ENCODE data around the gene TEX261.

The TEX261 gene

DNA sequence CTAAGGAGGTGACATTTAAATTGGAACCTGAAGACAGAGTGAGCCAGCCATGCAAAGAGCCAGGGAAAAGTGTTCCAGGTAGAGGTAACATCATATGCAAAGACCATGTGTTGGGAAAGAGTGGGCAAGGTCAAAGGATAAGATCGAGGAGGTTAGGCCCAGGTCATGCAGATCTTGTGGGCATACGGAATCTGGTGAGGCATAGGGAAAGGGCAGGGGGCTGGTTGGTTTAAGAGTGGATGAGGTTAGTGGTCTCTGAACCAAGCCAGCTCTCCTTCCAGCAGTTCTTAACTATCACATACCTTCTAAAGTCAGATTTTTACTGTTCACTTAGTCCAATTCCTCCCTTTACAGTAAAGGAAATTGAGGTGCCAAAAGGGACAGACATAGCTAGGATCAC, 13.3 kb downstream of the TEX261 start:
- DNase-seq, result no peak

DNA sequence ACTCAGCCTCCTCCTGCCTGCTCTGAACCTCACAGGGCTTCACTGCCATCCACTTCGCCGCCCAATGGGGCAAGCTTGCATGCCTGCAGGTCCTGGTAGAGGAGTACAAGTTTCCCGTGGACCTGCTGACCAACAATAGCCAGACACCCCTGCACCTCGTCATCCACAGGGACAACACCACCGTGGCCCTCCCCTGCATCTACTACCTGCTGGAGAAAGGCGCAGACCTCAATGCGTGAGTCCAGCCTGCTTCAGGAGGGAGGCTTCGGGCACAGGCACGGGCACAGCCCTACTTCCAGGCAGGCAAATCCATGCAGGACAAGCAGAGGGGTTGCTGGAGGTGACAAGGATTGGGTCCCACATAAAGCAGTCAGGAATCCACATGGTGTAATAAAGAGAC, 15.0 kb downstream of the TEX261 start:
- DNase-seq, result no peak

DNA sequence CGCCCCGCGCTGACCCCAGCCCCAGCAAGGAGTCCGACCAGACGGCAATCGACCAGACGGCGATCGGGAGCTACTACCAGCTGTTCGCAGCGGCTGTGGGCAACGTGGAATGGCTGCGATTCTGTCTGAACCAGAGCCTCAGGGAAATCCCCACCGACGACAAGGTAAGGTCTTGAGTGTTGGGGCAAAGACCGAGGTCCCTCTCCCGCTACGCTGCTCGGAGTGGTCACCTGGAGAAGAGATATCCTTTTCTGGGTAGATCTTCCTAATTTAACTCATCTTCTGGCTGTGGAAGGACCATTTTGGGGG, 15.5 kb downstream of the TEX261 start:
- DNase-seq, result no peak

DNA sequence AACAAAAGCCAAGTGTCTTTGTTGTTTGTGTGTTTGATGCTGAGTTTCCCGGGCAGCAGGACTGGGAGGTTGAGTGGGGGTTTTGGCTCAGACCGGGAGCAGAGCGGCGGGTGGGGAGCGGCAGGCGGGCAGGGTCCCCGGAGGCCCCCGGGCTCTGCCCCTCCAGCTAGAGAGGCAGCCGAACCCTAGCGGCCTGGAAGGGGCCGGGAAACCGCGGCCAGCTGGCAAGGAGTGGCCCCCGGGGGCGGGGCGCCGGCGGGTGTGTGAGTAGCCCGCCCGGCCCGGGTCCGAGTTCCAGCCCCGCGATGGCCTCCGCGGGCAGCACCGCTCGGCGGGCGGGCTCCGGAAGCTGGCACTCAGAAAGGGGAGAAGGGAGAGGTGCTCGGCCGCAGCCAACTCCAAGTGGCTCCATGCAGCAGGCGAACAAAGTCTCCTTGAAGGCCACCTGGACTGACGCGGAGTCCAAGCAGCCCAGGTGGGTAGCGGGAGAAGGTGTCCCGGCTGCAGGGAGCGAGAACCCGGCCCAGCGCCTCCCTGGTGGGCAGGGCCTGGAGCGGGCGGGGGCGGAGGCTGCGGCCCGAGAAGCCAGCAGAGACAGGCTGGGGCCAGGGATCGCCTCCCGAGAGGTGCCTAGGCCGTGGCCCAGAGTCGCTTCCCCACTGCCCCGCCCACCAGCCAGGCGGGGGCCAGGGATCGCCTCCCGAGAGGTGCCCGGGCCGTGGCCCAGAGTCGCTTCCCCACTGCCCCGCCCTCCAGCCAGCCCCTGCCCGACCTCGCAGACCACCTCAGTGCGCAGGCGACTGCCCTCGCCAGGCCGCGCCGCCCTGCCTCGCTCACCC, 16.1 kb downstream of the TEX261 start, which contains the start of gene ANKRD53:
Gene ANKRD53, plus strand, starts transcription at position 290 of the 839 bp plus-strand sequence. Its CDS starts 16 bp downstream, at position 306.
- peak; percentile 78 for DNase-seq

DNA sequence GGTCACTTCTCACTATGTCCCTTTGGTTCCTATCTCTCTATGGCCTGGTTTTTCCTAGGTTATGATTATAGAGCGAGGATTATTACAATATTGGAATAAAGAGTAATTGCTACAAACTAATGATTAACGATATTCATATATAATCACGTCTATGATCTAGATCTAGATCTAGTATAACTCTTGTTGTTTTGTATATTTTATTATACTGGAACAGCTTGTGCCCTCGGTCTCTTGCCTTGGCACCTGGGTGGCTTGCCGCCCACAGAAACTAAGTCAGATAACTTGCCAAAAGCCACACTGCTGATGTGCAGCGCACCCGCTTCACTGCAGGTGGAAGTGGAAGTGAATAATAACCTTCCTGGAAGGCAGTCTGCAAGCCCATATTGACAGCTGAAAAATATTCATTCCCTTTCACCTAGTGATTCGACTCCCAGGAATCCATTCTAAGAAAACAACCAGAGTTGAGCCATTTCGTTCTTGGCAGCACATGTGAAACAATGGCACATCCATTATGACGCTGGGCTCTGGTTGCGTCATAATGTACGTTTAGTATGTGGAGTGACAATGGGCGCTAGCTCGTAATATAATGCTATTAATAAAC, 17.0 kb downstream of the TEX261 start:
- DNase-seq, result no peak

DNA sequence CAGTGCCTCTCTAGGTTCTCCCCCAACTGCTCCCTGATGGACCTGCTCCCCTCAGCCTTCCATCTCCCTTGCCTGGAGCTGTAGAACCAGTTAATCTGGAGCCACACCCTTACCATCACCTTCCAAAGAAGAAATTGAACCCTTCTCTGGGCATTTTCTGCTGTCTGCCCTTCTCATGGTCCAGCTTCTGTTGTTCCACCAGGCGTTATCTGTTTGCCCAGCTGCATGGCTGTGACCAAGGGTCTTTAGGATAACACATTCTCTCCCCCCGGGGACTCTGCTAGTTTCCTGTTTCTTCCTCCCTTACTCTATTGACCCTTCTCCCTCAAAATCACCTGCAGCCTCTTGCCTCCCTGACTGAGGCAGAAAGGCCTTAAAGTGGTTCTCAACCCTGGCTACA, 19.4 kb downstream of the TEX261 start:
- DNase-seq, result no peak

DNA sequence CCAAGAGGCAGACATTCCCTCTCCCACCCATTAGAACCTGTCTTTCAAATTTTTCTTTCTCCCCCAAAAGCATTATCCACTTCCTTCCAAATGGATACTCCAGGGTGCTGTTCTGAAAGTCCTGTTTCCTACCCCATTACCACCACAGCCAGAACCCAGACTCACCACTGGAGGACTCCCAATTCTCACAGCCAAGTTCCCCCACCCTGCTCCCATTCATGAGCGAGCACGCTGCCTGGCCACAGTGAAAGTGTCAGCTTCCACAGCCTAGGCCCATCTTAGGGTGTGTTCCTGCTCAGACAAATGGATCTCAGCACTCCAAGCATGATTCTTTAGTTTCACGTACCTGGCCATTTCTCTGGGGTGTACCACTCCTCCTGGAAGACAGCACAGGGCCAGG, 20.1 kb downstream of the TEX261 start:
- no peak for DNase-seq

DNA sequence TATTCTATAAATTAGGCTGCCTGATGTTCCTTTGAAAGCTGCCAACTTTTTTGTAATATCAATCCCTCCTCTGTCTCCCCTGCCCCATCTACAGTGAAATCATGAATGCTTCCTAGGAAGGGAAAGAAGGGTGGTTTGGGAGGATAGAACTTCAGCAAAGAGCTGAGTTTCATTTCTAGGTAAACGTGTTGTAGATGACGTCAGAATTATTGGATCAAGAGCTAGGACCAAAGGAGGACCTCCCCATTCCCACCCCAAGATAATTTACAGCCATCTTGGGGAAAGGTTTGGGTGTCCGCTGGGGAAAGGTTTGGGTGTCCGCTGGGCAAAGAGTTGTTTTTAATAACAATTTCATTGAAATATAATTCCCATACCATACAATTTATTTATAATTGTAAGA, 27.5 kb downstream of the TEX261 start:
- DNase-seq, result no peak

DNA sequence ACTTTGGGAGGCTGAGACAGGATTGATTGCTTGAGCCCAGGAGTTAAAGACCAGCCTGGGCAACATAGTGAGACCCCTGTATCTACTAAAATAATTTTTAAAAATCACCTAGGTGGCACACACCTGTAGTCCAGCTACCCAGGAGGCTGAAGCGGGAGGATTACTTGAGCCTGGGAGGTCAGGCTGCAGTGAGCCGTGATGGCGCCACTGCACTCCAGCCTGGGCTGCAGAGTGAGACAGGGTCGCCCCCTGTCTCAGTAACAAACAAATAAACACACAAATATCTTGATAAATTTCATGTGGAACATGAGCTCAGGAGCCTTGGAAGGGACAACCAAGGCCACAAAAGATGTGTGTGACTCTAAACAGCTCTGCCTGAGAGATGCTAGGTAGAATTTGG, 28.0 kb downstream of the TEX261 start:
- DNase-seq, result no peak

DNA sequence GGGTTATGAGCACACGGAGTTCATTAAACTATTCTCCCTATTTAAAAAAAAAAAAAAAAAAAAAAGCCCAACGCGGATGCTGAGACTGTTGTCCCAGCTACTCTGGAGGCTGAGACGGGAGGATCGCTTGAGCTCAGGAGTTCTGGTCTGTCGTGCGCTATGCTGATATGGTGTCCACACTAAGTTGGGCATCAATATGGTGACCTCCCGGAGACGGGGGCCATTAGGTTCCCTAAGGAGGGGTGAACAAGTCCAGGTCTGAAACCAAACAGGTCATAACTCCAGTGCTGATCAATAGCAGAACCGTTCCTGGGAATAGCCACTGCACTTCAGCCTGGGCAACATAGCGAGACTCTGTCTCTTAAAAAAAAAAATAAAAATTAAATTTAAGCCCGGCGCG, 29.2 kb downstream of the TEX261 start:
- DNase-seq, result no peak

DNA sequence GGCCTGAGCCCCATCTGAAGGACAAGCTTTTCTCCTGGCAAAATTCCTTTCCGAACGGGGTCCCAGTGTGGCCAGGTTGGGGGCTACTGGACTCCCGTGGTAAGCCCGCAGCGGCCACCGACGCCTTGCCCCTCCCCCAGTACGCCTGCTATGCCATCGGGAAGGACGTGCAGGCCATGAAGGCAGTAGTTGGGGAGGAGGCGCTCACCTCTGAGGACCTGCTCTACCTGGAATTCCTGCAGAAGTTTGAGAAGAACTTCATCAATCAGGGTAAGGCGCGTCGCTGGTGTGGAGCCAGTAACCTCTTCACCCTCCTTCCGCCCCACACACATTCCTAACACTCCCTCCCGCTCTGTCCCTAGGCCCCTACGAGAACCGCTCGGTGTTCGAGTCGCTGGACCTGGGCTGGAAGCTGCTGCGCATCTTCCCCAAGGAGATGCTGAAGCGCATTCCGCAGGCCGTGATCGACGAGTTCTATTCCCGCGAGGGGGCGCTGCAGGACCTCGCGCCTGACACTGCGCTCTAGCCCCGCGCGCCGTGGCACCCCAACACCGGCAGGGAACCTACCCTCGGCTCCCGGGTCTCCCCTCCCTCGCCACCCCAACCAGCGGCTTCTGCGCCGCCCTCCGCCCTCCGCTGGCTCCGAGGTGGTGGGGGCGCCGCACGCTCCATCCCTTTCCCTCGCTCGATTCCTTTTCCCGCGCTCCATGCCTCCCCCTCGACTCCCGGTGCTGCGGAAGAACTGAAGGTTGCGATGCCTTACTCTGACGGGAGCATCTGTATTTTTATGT, 29.9 kb downstream of the TEX261 start:
- peak; percentile 68 for DNase-seq

DNA sequence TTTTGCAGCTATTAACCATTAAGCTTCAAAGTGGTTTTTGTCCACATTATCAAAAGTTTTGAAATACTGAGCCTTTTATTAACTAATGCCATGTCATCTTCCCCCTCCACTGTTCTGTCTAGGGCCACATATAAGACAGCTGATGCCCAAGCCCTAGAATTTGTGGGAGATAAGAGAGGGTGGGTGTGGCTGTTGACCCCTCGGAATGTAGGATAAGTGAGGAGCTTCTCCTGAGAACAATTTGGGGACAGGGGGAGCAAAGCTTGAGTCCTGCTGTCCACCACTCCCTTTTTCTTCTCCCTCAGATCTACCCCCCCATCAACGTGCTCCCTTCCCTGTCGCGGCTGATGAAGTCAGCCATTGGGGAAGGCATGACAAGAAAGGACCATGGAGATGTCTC, 30.5 kb downstream of the TEX261 start:
- no peak for DNase-seq

DNA sequence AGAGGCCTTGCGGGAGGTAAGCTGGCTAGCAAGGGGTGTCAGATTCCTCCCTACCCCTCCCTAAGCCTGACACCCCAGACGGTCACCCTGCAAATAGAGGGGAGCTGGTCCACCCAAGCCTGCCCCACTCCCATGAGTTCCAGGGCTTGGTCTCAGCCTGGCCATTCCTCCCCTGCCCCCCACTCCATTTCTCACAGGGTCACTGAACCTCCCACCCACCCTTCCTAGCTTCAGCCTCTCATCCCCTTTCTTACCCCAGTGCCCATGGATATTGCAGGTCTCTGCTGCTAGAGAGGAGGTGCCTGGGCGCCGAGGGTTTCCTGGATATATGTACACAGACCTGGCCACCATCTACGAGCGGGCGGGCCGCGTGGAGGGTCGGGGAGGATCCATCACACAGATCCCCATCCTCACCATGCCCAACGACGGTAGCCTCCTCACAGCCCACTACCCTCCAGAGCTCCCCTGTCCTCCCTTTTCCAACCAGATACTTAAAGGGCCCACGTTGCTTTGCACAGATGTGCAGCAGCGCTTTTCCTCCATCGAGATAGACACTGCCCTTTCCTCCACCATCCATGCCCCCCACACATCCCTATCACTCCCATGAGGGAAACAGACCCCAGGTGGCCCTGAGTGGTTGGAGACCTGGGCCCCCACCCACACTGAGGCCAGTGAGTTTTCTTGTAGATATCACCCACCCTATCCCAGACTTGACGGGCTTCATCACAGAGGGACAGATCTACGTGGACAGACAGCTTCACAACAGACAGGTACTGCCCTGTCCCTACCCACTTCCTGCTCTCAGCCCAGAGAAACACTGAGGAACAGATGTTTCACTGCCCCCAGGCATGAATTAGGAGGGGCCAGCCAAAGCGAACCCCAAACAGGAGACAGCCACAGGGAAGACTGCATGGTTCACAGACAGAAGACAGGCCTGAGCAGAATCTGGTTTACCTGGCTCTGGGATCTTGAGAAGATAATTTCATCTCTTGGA, 31.5 kb downstream of the TEX261 start:
- peak; percentile 10 for DNase-seq

DNA sequence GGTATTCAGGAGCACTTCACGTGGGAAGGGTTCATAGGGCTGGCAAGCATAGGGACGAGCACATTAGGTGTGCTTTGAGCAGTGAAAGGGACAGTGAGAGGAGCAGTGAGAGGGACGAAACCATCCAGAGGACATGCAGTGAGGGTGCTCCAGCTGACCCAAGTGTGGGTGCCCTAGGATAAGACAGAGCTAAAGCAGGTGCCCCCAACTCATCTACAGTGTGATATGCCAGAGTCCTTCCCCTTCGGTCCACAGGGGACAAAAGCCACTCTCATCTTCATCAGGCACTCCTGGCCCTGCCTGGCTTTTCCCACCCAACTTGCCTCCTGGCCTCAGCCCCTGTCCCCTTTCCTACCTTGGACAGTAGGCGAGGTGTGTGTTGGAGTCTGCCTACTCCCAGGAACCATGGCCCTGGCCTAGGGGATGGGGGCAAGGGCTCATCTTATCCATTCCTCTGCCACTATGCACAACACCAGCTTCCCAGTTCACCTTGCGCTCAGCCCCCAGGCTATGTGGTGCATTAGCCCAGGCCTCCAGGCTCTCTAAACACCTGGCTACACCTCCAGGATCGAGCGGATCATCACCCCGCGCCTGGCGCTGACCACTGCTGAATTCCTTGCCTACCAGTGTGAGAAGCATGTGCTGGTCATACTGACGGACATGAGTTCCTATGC, 32.3 kb downstream of the TEX261 start:
- peak; percentile 12 for DNase-seq

DNA sequence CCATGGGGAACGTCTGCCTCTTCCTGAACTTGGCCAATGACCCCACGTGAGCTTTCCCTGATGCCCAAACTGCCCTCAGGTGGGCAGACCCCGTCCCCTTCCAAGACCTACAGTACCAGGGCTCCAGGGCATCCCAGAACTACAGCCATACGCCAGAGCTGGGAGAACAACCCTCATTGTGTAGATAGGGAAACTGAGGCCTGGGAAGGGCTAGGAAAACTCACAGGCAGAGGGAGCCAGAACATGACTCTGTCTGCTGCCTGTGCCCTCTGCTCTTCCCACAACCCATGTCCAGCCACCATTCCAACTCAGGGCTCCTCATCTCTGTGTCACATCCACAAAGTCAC, 33.1 kb downstream of the TEX261 start:
- peak; percentile 9 for DNase-seq

DNA sequence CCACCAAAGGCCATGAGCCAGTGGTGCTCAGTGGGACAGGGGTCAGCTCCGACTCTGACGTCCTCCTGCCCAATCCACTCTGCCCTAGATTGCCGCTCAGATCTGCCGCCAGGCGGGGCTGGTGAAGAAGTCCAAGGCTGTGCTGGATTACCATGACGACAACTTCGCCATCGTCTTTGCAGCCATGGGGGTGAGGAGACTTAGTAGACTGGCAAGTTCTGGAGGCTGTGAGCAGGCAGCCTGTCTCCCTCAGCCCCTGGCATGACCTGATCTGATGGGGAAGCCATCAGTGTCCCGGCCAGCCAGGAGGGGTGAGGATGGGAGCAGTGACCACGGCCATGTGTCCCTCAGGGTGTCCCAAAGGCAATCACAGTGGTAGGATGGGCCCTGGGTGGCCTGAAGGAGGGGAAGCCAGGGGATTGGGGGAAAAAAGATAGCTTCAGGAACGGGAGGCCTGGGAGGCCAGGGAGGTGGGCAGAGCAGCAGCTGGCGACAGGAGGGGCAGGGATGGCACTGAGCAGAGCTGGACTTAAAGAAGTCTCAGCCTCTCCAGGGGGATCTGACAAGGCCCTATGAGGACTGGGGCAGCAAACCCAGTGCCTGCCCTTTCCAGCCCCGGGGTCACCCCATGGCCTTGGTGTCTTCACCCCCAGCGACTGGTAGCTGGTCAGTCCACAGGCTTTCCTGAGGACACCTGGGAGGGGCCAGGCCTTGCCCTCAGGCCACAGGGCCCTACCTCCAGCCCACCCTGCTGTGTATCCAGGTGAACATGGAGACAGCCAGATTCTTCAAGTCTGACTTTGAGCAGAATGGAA, 33.6 kb downstream of the TEX261 start:
- DNase-seq, result peak; percentile 14

DNA sequence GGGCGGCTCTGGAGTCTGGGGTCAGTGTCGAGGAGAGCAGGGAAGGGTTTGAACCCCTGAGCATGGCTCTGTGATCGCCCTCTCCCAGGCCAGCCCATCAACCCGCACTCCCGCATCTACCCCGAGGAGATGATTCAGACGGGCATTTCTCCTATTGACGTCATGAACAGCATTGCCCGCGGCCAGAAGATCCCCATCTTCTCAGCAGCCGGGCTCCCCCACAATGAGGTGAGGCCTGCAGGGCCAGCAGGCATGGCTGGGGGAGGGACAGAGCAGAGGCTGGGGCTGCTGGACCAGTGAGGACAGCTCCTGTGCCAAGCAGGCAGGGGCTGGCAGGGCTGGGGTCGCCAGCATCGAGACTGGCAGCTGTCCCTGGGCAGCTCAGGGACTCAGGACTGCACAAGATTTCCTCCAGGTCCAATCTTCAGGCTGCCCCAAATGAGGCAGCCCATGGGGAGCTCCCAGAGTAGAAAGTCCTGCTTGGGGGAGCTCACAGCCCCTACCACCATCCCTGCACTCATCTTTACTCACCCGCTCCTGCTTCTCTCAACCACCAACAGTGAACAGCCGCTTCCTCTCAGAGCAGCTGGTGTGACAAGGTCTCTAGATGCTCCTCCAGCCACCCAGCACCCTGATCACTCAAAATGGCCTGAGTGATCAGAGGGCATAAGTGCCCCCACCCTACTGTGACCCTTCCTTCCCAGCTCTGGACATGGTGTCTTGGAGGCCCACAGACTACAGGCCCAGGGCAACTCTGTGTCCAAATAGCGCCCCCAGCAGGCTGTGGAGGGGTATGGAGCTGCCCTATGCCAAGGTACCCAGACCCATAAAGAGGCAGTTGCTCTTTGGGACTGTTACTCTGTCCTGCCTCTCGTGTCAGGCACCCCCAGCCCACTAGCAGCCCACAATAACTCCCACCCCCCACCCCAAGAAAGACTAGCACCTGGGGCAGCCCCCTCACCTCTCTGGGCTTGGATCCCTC, 34.5 kb downstream of the TEX261 start:
- peak; percentile 7 for DNase-seq

DNA sequence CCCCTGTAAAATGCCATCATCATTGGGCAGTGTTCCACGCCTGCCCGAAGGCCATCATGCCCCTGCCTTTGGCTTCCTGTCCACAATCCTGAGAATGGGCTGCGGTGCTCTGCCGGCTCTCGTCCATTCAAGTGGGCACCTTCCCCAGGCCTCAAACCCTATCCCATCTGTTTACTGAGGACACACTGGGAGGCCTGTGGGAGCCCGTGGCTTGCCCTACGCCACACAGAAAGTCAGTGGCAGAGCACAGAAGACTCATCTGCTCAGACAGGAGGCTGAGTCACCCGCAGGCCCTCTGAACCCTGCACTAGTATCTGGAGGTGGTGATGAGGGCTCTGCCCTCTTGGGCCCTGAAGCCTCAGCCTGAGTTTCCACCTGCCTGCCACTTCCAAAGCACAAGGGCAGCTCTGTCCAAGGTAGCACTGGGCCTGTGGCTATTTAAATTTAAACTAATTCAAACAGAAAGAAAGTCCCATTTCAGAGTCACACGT, 35.4 kb downstream of the TEX261 start:
- no peak for DNase-seq

DNA sequence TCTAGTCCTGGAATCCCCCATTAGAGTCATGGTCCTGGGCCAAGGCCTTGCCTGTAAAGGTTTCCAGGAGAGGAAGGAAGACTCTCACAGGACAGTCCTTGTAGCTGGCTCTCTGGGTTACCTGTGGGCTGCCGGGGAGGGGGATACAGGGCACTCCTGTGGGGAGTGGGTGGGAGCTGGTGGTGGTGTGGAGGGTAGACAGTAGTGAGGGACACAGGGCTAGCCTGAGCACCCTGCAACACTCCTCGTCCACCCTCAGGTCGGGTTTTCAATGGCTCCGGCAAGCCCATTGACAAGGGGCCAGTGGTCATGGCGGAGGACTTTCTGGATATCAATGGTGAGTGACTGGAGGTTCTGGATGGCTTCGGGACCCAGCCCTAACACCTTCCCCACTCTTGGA, 35.9 kb downstream of the TEX261 start:
- no peak for DNase-seq

DNA sequence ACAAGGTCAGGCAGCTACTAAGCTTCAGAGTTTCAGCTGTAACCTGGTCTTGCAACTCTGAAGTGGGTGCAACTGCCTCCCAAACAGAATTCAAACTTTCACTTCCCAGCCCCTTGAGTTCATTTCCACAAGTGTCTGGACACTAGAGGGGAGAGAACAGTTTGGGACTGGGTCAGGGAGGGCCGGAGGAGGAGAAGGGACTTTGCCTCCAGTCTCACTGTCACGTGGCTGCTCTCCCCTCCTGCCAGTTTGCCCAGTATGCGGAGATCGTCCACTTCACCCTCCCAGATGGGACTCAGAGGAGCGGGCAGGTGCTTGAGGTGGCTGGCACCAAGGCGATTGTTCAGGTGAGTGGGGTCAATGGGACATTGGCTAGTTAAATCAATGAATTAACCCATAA, 36.9 kb downstream of the TEX261 start:
- DNase-seq, result no peak
